CD4-positive, alpha-beta T cell treated with Interferon alpha-2 for 1 hour (primary cell): ENCODE results near the gene ATP5PO.

Experiments used
- DNase-seq, 2 donors: peaks; one replicate each; pipeline ENCODE4 v3.0.0-alpha.2; 2020 to 2022

Gene ATP5PO, protein sequence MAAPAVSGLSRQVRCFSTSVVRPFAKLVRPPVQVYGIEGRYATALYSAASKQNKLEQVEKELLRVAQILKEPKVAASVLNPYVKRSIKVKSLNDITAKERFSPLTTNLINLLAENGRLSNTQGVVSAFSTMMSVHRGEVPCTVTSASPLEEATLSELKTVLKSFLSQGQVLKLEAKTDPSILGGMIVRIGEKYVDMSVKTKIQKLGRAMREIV

DNA sequence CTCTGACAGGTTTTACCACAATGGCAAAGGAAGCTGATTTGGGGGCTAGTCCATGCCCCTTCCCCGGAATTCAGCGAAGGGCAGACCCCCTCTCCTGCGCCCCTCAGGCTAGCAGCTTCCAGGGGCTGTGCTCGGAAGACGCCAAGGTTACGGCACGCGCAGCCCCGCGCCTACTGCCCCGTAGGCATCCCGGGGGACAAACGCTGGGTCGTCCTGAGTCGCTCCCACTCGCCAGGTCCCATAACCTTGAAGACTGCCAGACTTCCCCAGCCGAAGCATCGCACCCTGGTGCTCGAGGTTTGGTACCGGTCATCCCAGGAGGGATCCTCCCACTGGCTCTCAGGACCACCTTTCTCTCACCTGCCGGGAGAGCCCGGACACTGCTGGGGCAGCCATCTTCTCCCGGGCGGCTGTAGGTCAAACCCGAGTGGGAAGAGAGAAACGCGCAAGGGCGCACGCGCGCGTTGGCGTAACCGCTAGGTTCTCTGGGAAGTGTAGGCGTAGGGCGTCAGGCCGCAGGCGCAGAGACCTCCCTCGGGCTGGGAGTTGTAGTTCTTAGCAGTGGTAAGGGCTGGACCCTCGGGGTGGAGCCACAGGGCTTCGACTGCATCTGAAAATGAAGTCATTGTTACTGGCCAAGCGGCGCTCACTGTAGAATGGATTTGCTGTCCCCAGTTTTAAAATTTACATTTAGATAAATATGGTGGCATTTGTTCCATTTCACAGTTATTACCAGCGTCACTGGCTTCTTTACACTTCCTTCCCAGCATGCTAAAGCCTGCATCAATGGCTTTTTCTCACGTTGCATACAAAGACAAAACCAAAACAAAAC lies at the start of gene ATP5PO:
TSS of gene ATP5PO (minus strand) at position 437 of the 832 bp plus-strand sequence. CDS start at position 396, 41 bp downstream.
- DNase-seq: peak; percentile 96 to 97

DNA sequence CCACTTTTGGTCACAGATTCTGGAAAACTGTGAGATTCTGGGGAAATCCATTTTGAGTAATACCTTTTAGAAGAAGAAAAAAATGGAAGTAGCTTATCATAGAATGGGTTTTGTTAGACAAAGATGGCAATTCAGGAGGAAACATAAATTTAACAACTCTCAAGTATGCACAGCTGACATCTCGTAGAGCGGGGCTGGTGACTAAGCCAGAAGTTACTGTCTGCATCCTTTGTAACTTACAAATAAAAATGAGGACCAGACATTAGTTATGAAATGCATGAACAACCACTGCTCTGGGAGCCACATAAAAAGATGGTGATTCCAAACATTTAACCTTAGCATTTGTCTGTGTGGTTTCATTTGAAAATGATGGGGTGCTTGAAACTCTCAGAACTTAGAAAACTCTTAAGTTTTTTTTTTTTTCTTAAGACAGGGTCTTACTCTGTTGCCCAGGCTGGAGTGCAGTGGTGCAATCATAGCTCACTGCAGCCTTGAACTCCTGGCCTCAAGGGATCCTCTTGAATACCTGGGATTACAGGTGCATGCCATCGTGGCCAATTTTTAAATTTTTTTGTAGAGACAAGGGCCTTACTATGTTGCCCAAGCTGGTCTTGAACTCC lies 49.2 kb upstream of the ATP5PO start:
- no peak for DNase-seq

DNA sequence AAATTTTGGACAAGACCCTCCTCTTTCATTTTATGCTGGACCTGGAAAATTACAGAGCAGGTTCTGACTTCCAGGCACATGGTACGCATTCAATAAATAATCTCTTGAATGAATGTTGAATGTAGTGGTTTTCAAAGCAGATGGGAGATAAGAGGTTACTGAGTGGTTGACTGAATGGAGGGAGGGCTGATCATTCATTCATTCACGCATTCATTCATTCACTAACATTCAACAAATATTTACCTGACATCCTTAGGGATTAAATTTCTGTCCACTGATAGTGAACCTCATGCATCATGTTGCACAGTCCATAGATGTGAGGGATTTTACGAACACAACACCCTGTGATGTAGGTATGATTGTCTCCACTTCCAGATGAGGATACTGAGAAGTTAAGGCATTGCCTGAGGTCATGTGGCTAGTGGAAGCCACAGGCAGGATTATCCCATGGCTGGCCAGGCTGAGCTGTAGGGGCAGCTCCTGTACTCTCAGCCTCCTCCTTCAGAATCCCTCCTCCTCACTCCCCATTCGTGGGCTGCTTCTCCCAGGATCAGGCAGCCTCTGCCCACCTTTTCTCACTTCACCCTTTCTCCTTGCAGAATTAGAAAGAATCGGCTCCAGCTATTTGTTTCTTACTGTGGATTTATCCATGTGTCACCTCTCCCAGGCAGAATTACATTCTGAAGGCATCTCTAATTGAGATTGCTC lies 48.4 kb upstream of the ATP5PO start:
- DNase-seq: no peak

DNA sequence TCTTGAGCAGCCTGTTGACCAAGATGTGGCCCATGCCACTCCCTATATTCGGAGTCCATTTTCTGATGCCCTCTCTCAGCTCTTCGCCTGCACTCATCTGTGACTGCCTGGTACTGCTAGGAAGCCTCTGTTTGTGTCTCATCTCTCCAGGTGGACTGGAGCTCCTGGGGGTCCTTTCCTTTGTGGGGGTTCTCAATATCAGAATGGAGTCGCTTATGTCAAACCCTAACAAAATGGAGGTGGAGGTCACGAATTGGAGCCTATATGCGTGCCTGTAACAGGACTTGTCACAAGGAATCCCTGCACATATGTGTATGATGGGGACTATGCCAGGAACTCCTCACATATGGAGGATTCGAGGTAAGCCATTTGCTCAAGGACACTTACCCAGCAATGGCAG lies 46.7 kb upstream of the ATP5PO start:
- no peak for DNase-seq

DNA sequence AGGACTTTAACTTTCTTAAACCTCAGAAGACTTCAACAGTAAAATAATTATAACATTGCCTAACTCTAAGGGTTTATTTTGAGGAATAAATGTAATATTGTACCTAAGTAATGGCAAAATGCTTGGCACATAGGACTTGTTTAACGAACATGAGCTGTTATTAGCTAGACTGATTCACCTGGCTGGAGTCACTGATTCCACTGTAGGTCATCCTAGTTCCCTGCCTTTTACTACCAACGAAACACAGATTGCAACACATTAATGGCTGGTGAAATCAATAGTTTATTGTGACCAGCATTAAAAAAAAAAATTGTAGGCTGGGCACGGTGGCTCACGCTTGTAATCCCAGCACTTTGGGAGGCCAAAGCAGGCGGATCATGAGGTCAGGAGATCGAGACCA lies 45.5 kb upstream of the ATP5PO start:
- no peak for DNase-seq

DNA sequence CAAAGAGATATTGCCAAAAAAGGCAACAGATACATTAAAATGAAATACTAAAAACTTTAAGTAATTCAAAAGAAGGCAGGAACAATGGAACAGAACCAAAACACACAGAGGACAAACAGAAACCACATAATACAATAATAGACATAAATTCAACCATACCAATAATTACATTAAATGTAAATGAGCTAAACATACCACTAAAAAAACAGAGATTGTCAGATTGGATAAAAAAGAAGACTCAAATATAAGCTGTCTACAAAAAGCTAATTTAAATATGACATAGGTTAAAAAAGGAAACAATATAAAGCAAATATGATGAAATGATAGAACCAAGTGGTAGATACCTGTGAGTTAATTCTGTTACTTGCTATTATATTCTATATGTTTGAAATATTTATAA lies 44.1 kb upstream of the ATP5PO start:
- no peak for DNase-seq

DNA sequence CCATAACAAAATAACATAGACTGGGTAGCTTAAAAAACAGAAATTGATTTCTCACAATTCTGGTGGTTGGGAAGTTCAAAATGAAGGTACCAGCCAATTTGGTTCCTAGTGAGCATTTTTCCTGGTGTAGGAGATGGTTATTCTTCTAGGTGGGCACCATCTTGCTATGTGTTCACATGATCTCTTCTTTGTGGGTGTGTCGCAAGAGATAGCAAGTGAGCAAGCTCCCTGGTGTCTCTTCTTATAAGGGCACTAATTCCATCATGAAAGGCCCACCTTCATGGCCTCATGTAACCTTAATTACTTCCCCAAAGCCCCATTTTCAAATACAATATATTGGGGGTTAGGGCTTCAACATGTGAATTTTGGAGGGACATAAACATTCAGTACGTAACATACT lies 38.8 kb upstream of the ATP5PO start:
- no peak for DNase-seq

DNA sequence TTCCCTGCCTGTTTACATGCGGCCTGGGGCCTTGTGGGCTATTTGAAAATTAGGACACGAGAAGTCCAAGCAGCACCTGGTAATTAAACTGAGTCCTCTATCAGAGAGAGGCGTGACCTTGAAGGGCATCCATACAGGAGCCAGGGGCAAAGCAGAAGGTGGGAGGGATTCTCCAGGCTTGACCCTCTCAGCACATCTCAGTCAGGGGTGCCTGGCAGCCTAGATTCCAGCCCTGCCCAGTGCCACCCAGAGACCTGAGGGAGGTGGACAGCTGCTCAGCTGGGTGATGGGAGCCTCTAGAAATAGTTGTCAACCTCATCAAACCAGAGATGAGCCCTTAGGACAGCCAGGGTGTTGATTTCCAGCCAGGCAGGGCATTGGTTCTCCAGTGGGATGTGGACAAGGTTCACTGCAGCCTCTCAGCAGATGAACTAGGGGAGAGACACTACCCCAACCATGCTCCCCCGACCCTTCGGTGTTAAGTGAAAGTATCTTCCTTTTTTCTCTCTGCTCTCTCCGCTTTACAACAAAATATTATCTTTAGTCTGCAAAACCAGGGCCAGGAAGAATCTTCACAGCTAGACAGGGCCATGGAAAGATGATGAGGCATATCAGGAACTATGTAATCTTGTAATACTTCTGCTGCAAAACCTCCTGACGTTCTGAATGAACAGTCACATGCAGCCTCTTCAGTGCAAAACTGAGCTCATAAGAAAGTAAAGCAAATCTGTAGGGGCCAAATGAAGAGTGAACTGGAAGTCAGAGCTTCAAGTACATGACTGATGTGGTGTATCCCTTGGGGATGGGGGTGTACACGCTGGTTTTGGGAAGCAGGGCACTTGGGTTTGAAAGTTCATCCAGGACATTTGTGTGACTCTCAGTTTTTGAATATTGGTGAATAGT lies 35.9 kb upstream of the ATP5PO start:
- DNase-seq: no peak

DNA sequence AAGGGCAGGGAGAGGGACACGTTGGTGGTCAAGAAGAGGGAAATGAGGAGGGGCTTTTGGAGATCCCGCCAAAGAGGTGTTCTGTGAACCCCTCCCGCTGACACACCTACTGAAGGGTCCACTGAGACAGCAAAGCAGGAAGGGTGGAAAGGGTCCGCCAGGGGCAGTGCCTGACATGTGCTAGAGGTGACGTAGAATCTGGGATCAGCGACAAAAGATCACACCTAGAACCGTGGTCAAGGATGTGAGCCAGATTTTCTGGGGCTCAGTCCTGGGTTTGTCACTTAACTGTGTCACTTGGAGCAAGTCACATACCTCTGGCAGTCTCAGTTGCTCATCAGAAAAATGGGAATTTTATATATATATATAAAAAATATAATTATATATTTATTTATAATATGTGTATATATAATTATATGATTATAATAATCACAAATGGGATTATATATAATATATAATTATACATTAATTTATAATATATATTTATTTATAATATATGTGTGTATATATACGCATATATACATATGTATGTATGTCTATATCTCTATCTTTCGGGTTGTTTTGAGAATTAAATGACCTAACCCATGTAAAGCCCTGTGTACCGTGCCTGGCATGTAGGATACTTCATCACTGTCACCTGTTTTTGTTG lies 35.0 kb upstream of the ATP5PO start:
- peak in 1 of 2 donors; percentile 40 for DNase-seq

DNA sequence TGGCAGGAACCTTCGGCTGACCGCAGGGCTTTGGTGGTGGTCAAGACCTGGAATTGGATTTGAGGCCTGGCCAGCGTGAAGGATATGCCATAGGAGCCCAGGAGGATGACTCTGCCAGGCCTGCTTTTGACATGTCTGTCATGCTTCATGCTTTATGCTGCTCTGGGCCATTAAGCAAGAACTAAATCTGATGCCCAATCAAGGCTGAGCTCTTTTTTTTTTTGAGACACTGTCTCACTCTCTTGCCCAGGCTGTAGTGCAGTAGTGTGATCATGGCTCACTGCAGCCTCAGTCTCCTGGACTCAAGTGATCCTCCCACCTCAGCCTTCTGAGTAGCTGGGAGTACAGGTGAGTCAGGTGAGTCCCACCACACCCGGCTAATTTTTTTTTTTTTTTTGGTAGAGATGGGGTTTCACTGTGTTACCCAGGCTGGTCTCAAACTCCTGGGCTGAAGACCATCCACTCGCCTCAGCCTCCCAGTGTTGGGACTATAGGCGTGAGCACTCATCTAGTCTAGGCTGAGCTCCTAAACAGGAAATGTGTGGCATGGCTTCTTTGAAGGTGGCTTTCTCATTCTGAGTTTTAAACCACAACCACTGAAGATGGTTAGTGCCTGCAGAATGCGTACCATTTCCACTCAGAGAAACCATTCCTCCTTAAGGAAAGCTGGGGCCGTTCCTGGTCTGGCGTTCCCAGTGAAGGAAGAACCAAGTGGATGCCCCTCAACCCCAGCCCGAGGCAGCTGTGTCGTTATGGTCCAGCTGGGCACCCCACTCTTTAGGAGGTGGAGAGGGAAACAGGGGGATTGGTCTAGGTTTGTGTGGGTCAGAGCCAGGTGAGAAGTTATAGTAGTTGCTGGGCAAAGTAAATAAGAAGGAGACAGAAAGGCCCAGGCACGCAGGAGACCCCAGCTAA lies 34.2 kb upstream of the ATP5PO start:
- peak; percentile 62 to 81 for DNase-seq

DNA sequence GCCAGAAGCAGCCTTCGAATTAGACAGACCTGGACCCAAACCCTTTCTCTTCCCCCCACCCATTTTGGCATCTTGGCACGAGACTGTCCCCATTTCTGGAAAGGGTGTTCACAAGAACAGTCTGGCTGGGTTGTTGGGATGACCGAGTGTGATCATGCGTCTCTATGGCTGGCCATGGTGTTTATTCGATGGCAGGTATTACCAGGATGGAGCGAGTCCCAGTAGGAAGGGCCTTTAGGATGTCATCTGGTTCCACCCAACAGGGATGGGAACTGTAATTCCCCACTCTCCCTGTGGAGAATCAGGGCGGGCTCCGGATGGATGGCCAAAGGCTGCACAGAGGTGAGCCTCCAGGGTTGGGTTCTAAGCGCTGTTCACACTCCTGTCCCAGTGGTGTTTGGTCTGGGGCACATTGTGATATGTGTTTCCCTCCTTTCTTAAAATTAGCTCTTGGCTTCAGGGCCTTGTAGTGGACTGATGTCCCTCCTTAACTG lies 33.4 kb upstream of the ATP5PO start:
- no peak for DNase-seq

DNA sequence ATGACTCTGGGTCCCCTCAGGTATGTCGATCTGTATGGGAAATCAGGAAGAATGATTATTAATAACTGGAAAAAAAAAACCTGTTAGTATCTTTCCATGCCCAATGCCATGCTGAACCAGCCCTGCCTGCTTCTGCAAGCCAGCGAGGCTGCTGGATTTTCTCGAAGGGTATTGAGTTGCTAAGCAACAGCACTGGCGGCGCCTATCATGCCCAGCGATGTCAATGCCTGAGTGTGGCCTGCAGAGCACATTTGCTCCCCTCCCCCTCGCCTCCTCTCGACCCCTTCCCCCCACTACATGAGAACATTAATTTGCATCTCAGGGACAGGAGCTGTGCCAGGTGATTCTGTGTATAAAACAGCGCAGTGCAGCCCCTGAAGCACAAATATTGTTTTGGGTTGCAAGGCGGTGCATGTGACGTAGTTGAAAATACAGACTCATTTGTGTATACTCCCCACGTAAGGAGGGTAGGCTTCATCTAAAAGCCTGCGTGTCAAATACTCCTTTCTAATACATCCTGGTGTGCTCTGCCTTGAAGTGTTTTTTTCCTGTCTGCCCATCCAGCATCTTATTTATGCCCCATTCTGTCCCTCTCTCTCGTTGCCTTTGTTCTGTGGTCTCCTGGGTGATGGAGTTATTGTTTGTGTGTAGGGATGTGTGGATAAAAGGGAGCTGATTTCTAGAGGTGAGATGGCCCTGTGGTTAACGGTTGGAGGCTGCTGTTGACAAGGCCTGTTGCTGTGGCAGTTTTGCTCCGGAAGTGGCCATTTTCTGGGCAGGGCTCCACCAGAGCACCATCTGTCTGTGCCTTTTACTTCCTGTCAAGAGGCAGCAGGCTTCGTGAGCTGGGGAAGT lies 32.7 kb upstream of the ATP5PO start:
- peak; percentile 88 to 91 for DNase-seq

DNA sequence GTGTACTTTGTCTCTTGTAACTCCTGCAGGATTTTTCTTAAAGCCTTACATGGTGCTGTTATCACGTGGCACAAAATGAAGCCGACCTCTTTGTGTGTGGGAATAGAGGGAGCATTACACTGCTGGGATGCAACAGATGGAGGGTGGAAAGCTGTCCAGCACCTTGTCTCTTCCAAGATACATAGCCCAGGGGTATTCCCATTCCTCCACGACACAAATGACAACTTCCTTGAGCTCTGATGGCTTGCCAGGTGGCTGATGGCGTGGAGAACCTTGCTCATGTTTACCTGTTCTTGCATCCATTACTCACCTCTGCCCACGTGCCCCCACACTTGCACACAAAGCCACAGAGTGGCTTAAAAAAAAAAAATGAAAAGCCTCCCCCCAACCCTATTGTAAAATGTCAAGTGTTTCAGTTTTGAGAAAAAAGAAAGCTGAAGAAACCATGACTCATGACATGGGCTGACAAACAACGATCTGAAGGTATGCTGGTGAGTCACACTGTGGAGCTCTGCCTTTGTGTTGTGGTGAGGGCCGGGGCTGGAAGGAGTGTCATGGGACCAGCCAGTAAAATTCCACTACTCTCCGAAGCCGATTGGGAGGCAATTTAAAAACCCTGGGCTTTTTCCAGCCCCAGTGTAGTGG lies 32.0 kb upstream of the ATP5PO start:
- peak; percentile 84 to 90 for DNase-seq

DNA sequence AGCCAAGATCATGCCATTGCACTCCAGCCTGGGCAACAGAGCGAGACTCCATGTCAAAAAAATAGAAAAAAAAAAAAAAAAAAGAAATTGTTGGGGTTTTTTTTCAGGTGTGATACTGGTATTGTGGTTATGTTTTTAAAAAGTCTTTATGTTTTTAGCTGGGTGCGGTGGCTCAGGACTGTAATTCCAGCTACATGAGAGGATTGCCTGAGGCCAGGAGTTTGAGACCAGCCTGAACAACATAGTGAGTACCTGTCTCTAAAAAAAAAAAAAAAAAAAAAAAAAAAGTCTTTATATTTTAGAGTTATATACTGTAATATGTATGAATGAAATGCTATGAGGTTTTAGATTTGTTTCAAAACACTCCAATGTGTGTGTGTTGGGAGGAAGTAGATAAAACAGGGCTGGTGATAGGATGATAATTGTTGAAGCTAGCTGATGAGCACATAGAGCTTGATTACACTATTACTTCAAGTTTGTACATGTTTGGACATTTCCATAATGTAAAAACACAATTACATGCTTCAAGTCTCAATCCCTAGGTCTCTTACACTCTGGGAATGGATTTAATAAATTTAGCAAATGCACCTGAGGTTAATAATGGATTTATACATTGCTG lies 30.2 kb upstream of the ATP5PO start:
- DNase-seq: peak in 1 of 2 donors; percentile 36

DNA sequence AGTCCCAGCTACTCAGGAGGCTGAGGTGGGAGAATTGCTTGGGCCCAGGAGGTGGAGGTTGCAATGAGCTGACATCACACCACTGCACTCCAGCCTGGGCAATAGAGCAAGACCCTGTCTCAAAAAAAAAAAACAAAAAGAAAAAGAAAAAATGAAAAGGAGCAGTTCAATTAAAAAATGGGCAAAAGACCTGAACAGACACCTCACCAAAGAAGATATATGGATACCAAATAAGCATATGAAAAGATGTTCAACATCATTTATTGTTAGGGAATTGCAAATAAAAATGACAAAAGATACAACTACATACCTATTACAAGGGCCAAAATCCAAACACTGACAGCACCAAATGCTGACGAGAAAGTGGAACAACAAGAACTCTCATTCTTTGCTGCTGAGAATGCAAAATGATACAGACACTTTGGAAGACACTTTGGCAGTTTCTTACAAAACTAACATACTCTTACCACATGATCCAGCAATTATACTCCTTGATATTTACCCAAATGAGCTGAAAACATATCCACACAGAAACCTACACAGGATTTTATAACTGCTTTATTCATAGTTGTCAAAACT lies 28.7 kb upstream of the ATP5PO start:
- no peak for DNase-seq

DNA sequence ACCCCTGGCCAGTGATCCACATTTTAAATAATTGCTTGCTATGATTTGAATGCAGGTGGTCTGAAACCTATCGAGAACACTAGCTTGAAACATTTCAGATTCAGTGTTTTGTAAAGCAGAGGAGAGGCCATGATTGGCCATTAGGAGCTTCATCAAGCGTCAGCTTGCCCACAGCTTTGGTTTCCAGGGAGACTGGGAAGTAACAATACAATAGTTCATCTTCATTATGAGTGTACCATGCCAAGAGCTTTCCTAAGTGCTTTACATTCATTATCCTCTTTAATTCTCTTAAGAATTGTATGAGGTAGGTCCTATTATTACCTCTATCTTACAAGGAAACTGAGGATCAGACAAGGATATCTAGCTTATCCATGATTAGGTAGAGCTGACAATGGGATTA lies 27.7 kb upstream of the ATP5PO start:
- no peak for DNase-seq

DNA sequence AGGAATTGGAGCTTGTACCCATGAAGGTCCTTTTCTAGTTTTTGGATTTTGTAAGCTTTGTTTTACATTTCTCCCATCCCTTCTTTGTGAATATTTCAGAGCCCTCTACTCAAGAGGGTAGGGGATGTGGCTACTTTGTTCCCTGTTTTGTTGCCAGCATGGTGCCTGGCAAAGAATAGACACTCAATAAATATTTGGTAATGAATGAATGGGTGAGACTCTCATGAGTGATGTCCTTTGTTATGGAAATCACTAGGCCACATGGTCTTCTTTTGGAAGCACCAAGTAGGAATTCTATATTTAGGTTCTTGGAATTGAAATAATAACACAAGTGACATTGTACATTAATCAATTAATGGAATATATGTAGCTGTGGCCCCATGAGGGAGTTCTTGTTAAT lies 26.8 kb upstream of the ATP5PO start:
- no peak for DNase-seq

DNA sequence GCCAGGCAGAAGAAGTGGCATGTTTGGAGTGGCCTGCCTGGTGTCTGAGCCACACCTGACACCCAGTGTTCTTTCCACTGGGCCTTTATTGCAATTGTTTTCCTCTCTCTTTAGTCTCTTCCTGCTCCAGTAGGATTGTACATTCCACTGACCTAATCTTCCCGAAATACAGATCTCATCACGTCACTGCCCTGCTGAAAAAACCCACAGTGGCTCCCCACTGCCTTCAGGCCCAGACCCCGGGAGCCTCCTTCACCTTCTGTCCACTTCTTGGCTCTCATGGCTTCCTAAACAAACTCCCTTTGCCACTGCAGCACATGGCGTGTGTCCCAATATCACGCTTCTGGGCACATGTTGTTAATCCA lies 25.3 kb upstream of the ATP5PO start:
- no peak for DNase-seq
